Left renal cortex interstitium (tissue), 4 donors: ENCODE data around the gene RPP14. TPM values are rescaled to one million over a fixed set of nuclear protein-coding genes. Genes with fewer than 3 reads are reported as not detected.

Experiments
- DNase-seq, 4 donors: peaks; one replicate each; pipeline ENCODE4 v3.0.0-alpha.2; 2013; ENCODE audit warnings: low read depth in 4 of 4, low spot score in 2 of 4, missing footprints in 1 of 4
- polyA plus RNA-seq, 4 donors: library from polyadenylated mRNA; unstranded; fragments of 120-200 nt; gene quantifications; one replicate each; pipeline ENCODE4 v1.2.1, GENCODE V29; 2013; ENCODE audit not compliant: insufficient read length in 4 of 4

Gene RPP14
- polyA plus RNA-seq, 4 donors = 19.5 to 26.9 (median 20.1) TPM

GRCh38 chr3:58353722-58354553 lies 47.9 kb downstream of the RPP14 start:
- DNase-seq = no peak

DNA sequence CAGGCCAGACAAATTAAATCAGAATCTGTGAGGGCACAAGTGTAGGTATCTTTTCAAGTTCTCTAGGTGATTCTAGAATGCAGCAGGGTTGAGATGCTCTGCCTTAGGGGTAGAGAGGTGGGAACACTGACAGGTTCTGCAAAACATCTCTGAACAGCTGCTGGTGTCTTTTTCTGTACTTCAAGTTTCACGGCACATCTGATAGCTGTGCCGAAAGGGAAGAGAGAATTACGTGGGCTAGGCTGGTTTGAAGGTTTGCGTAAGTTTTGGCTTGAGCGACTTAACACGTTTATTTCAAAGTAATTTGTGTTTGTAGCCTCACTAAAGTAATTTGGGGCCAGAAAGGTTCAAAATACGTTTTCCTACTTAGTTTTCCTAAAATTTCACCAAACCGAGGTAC lies 49.1 kb downstream of the RPP14 start:
- DNase-seq = no peak

GRCh38 chr3:58356054-58356453 lies 50.0 kb downstream of the RPP14 start:
- no peak for DNase-seq

- DNase-seq = no peak
Observed at GRCh38 chr3:58357402-58357801, 51.4 kb downstream of the RPP14 start.

GRCh38 chr3:58358092-58358491 lies 52.0 kb downstream of the RPP14 start:
- DNase-seq = no peak

DNA sequence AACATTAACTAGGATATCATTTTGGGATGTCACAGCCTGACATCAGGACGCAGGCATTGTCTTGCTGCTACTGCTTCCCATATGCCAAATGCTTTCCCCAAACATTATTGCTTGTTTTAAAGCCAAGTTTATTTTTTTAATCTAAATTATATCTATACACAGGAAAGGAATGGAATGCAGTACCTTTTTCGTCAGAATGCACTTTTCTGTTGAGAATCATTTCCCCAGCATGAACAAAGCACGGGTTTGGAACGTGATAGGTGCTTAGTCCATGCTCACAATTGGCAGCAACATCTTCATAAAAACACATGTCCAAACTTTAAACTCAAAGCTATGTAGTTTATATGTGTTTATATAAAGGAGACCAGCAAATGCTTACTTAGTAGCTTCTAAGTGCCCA lies 52.8 kb downstream of the RPP14 start:
- no peak for DNase-seq

DNA sequence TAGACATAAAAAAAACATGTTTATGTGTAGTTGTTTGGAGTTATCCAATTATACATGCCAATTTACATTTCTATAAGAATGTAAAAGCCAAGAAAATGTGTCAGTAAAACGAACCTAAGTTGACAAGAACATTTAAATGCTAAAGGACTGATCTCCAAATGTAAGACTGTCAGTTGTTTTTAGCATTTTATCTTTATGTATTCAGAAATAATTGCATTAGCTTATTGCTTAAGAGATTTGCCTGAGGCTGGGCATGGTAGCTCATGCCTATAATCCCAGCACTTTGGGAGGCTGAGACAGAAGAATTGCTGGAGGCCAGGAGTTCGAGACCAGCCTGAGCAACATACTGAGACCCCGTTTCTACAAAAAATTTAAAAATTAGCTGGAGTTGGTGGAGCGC lies 53.6 kb downstream of the RPP14 start:
- DNase-seq = no peak

- DNase-seq = no peak
Observed at GRCh38 chr3:58361866-58362265, 55.8 kb downstream of the RPP14 start.

GRCh38 chr3:58366699-58367098 lies 60.7 kb downstream of the RPP14 start:
- DNase-seq = no peak

- no peak for DNase-seq
Observed at GRCh38 chr3:58369038-58369437, 63.0 kb downstream of the RPP14 start.

Other genes with a start within 250 kb of the RPP14 start
- gene DNASE1L3, start 95.3 kb upstream of the RPP14 start, polyA plus RNA-seq = 10 to 100 TPM in 2 of 4 donors, 1 to 10 TPM in 2; 2.5 to 19.7 (median 10.1) TPM
- 10 to 100 TPM in 3 of 4 donors, 1 to 10 TPM in 1; 9.2 to 13.8 (median 11.1) TPM for gene ABHD6, start 68.5 kb upstream of the RPP14 start, polyA plus RNA-seq
- 10 to 100 TPM; 10.5 to 17.9 (median 14.3) TPM for gene HTD2, start 275 bp downstream of the RPP14 start, polyA plus RNA-seq
- gene PXK, start 26.6 kb downstream of the RPP14 start, polyA plus RNA-seq = 10 to 100 TPM; 21.8 to 33.0 (median 29.4) TPM
- 100 to 1,000 TPM in 3 of 4 donors, 10 to 100 TPM in 1; 97.2 to 128 (median 115) TPM for gene PDHB, start 127.6 kb downstream of the RPP14 start, polyA plus RNA-seq
- 10 to 100 TPM; 29.1 to 37.1 (median 32.1) TPM for gene KCTD6, start 185.9 kb downstream of the RPP14 start, polyA plus RNA-seq
- gene ACOX2, start 230.9 kb downstream of the RPP14 start, polyA plus RNA-seq = 10 to 100 TPM; 34.9 to 45.1 (median 39.9) TPM